ENCODE data around the gene CMPK2.

CMPK2 gene

GRCh38 chr2:6813573-6813972 lies 52.1 kb downstream of the CMPK2 start:
- no peak overlapping the region for H3K4me2 ChIP-seq (ENCODE audit: low read length)
- no peaks in the 10 kb centered on the region for H3K36me3 ChIP-seq (ENCODE audit: insufficient read depth, low read length)
- H3K4me3 ChIP-seq (ENCODE audit: low read depth, low read length, poor library complexity, severe bottlenecking), result no peak overlapping the region
- no peaks in the 10 kb centered on the region for H3K9me3 ChIP-seq (ENCODE audit: low read length)
- no peak overlapping the region for H2AFZ ChIP-seq (ENCODE audit: low read length)
- TF ChIP-seq EZH2 (IDR thresholded peaks at IDR 0.05; ENCODE audit: borderline replicate concordance, low read length) (no peak), CTCF (IDR thresholded peaks at IDR 0.05; ENCODE audit: low read length) (no peak)
- no peaks in the 10 kb centered on the region for H4K20me1 ChIP-seq (ENCODE audit: insufficient read depth, low read length)
- H3K9ac ChIP-seq (ENCODE audit: low read length), result no peak overlapping the region
- 0 out of 2 replicates have a peak, but pooled peaks cover 5% of the 10 kb centered on the region for H3K27me3 ChIP-seq (ENCODE audit: insufficient read depth, low read length)
- H3K4me1 ChIP-seq (ENCODE audit: insufficient read depth, low read length, severe bottlenecking), result peaks cover 11% of the 10 kb centered on the region
- H3K9me2 ChIP-seq (ENCODE audit: low read depth, low read length), result no peaks in the 10 kb centered on the region
- no peak overlapping the region for H3K27ac ChIP-seq (ENCODE audit: low read depth, low read length, poor library complexity, severe bottlenecking)
- H3F3A ChIP-seq (ENCODE audit: insufficient read depth, low read length), result no peaks in the 10 kb centered on the region
- no peaks in the 10 kb centered on the region for H3K79me2 ChIP-seq (ENCODE audit: insufficient read depth, low read length)

- no peaks in the 10 kb centered on the region for H3K9me2 ChIP-seq (ENCODE audit: low read depth, low read length)
- 0 out of 2 replicates have a peak, but pooled peaks cover 5% of the 10 kb centered on the region for H3K27me3 ChIP-seq (ENCODE audit: insufficient read depth, low read length)
- no peak overlapping the region for H3K4me2 ChIP-seq (ENCODE audit: low read length)
- H4K20me1 ChIP-seq (ENCODE audit: insufficient read depth, low read length), result no peaks in the 10 kb centered on the region
- no peak overlapping the region for H3K27ac ChIP-seq (ENCODE audit: low read depth, low read length, poor library complexity, severe bottlenecking)
- H3K36me3 ChIP-seq (ENCODE audit: insufficient read depth, low read length), result no peaks in the 10 kb centered on the region
- TF ChIP-seq EZH2 (IDR thresholded peaks at IDR 0.05; ENCODE audit: borderline replicate concordance, low read length) (no peak), CTCF (IDR thresholded peaks at IDR 0.05; ENCODE audit: low read length) (no peak)
- H3K79me2 ChIP-seq (ENCODE audit: insufficient read depth, low read length), result no peaks in the 10 kb centered on the region
- peaks cover 17% of the 10 kb centered on the region for H3K4me1 ChIP-seq (ENCODE audit: insufficient read depth, low read length, severe bottlenecking)
- no peak overlapping the region for H2AFZ ChIP-seq (ENCODE audit: low read length)
- H3K4me3 ChIP-seq (ENCODE audit: low read depth, low read length, poor library complexity, severe bottlenecking), result no peak overlapping the region
- no peaks in the 10 kb centered on the region for H3K9me3 ChIP-seq (ENCODE audit: low read length)
- H3F3A ChIP-seq (ENCODE audit: insufficient read depth, low read length), result no peaks in the 10 kb centered on the region
- H3K9ac ChIP-seq (ENCODE audit: low read length), result no peak overlapping the region
These were observed 52.7 kb downstream of the CMPK2 start for GRCh38 chr2:6812857-6813530.

GRCh38 chr2:6810961-6811360 lies 54.7 kb downstream of the CMPK2 start:
- Histone ChIP-seq H3K27me3 (ENCODE audit: insufficient read depth, low read length) (0 out of 2 replicates have a peak, but pooled peaks cover 5% of the 10 kb centered on the region), H3K9ac (ENCODE audit: low read length) (no peak overlapping the region), H3F3A (ENCODE audit: insufficient read depth, low read length) (no peaks in the 10 kb centered on the region), H3K36me3 (ENCODE audit: insufficient read depth, low read length) (no peaks in the 10 kb centered on the region), H3K79me2 (ENCODE audit: insufficient read depth, low read length) (no peaks in the 10 kb centered on the region), H3K9me2 (ENCODE audit: low read depth, low read length) (no peaks in the 10 kb centered on the region), H4K20me1 (ENCODE audit: insufficient read depth, low read length) (no peaks in the 10 kb centered on the region), H3K9me3 (ENCODE audit: low read length) (no peaks in the 10 kb centered on the region), H3K4me1 (ENCODE audit: insufficient read depth, low read length, severe bottlenecking) (peaks cover 18% of the 10 kb centered on the region), H3K4me2 (ENCODE audit: low read length) (no peak overlapping the region), H3K4me3 (ENCODE audit: low read depth, low read length, poor library complexity, severe bottlenecking) (no peak overlapping the region), H3K27ac (ENCODE audit: low read depth, low read length, poor library complexity, severe bottlenecking) (no peak overlapping the region), H2AFZ (ENCODE audit: low read length) (no peak overlapping the region)
- TF ChIP-seq EZH2 (IDR thresholded peaks at IDR 0.05; ENCODE audit: borderline replicate concordance, low read length) (no peak), CTCF (IDR thresholded peaks at IDR 0.05; ENCODE audit: low read length) (no peak)

All from OCI-LY1 (cell line).